C4-2B (cell line): ENCODE results near the gene SCYL1.

Source experiments
- ZFX ChIP-seq: fragments of 450-650 bp; IDR thresholded peaks from 2 replicates; pipeline ENCODE4 v1.6.1; 2017
- TF ChIP-seq, protein P1 (sequence below): fragments of 450-650 bp; conservative IDR thresholded peaks from 2 replicates; pipeline ENCODE4 v1.5.1; 2017; ENCODE audit warnings: mild to moderate bottlenecking

DNA sequence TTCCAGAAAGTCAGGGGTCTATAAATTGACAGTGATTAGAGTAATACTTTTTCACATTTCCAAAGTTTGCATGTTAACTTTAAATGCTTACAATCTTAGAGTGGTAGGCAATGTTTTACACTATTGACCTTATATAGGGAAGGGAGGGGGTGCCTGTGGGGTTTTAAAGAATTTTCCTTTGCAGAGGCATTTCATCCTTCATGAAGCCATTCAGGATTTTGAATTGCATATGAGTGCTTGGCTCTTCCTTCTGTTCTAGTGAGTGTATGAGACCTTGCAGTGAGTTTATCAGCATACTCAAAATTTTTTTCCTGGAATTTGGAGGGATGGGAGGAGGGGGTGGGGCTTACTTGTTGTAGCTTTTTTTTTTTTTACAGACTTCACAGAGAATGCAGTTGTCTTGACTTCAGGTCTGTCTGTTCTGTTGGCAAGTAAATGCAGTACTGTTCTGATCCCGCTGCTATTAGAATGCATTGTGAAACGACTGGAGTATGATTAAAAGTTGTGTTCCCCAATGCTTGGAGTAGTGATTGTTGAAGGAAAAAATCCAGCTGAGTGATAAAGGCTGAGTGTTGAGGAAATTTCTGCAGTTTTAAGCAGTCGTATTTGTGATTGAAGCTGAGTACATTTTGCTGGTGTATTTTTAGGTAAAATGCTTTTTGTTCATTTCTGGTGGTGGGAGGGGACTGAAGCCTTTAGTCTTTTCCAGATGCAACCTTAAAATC, 20.8 kb upstream of the SCYL1 start:
- TF ChIP-seq, protein P1, sequence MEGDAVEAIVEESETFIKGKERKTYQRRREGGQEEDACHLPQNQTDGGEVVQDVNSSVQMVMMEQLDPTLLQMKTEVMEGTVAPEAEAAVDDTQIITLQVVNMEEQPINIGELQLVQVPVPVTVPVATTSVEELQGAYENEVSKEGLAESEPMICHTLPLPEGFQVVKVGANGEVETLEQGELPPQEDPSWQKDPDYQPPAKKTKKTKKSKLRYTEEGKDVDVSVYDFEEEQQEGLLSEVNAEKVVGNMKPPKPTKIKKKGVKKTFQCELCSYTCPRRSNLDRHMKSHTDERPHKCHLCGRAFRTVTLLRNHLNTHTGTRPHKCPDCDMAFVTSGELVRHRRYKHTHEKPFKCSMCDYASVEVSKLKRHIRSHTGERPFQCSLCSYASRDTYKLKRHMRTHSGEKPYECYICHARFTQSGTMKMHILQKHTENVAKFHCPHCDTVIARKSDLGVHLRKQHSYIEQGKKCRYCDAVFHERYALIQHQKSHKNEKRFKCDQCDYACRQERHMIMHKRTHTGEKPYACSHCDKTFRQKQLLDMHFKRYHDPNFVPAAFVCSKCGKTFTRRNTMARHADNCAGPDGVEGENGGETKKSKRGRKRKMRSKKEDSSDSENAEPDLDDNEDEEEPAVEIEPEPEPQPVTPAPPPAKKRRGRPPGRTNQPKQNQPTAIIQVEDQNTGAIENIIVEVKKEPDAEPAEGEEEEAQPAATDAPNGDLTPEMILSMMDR: no peak
- no peak for TF ChIP-seq ZFX
